Naive thymus-derived CD8-positive, alpha-beta T cell (primary cell): ENCODE measurements around the gene PAIP2B. TPM values are rescaled to one million over a fixed set of nuclear protein-coding genes. Genes with fewer than 3 reads are reported as not detected.

Experiments
- ATAC-seq, 2 donors: fragments of 150-1000 bp; cut with Tn5 transposase in 1 of 2; sonication (Bioruptor Pico), chemical (Tn5 transposase) in 1 of 2; 1 replicate in 1 of 2; 2 replicates in 1 of 2; pipeline ENCODE4 v1.10.0; 2021; ENCODE audit warnings: mild to moderate bottlenecking in 2 of 2, moderate library complexity in 2 of 2
- POLR2A ChIA-PET: fragments of 350-600 bp; sonication (Branson Sonifier 250); formaldehyde crosslinking; loops from one replicate; lab custom pipeline; 2021; ENCODE audit warnings: antibody characterized with exemption; lab: Charles Lee
- DNase-seq, 10 donors: peaks; one replicate each; pipeline versions ENCODE4 v3.0.0 to v3.0.0-alpha.2; 2020 to 2022
- H3K27ac Mint-ChIP-seq, 10 donors: one replicate each; pipeline ENCODE4 v1.8.0; 2020 to 2022; ENCODE audit warnings: mild to moderate bottlenecking in 10 of 10, mixed read lengths in 10 of 10, moderate library complexity in 4 of 10, inconsistent platforms in 1 of 10
- H3K27me3 Mint-ChIP-seq, 5 donors: one replicate each; pipeline ENCODE4 v1.8.0; 2021 to 2022; ENCODE audit warnings: mixed read lengths in 5 of 5
- H3K36me3 Mint-ChIP-seq, 3 donors: one replicate each; pipeline ENCODE4 v1.8.0; 2020 to 2022; ENCODE audit warnings: mixed read lengths in 3 of 3, mild to moderate bottlenecking in 2 of 3, inconsistent platforms in 1 of 3
- H3K4me1 Mint-ChIP-seq, 4 donors: one replicate each; pipeline ENCODE4 v1.8.0; 2021 to 2022; ENCODE audit warnings: mixed read lengths in 4 of 4
- H3K4me3 Mint-ChIP-seq, 10 donors: one replicate each; pipeline ENCODE4 v1.8.0; 2020 to 2022; ENCODE audit warnings: mild to moderate bottlenecking in 10 of 10, mixed read lengths in 10 of 10, moderate library complexity in 6 of 10, inconsistent platforms in 1 of 10
- H3K9me3 Mint-ChIP-seq, 9 donors: one replicate each; pipeline ENCODE4 v1.8.0; 2020 to 2022; ENCODE audit warnings: mixed read lengths in 9 of 9, mild to moderate bottlenecking in 3 of 9, inconsistent platforms in 1 of 9, moderate library complexity in 1 of 9
- polyA plus RNA-seq, 3 donors: library from polyadenylated mRNA; unstranded; fragments of 300-500 nt; fragmentation: Illumina TruSeq; gene quantifications; one replicate each; pipeline ENCODE4 v1.2.3, GENCODE V29; 2021
- total RNA-seq, 8 experiments: library from RNA in 2 of 8; stranded (reverse) in 2 of 8; gene quantifications; one replicate each; pipeline ENCODE4 v1.2.3 and lab custom pipeline; 2021 to 2026

PAIP2B gene
- total and polyA plus RNA-seq, 5 experiments from 2014 or later, result 1.9 to 12.2 (median 2.5) TPM

DNA sequence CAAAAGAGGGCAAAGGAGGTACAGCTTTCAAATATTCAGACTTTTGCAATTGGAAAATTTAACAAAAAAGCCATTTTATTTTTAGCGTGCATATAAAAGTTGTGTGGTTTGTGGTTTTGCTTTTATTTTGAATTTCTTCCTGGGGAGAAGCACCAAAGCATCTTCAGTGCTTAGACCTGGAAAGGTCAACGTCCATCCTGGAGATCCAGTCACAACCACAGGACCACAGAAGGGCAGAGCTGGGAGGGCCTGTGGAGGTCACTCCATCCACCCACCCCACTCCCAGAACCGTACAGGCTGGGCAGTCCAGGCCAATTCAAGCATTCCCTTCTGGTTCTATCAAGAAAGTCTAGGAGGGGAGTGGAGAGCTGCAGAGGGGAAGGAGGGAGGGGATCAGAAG, 52.7 kb downstream of the PAIP2B start:
- Mint-ChIP-seq H3K4me3 (no peak overlapping the region), H3K4me1 (peaks cover 0 to 9% (median 7%) of the 10 kb centered on the region in 4 donors), H3K9me3 (no peaks in the 10 kb centered on the region), H3K36me3 (no peaks in the 10 kb centered on the region), H3K27ac (no peak overlapping the region), H3K27me3 (peaks cover 2 to 44% (median 5%) of the 10 kb centered on the region in 5 donors)
- no peak for ATAC-seq
- POLR2A ChIA-PET, result no interaction called here
- DNase-seq, result no peak

DNA sequence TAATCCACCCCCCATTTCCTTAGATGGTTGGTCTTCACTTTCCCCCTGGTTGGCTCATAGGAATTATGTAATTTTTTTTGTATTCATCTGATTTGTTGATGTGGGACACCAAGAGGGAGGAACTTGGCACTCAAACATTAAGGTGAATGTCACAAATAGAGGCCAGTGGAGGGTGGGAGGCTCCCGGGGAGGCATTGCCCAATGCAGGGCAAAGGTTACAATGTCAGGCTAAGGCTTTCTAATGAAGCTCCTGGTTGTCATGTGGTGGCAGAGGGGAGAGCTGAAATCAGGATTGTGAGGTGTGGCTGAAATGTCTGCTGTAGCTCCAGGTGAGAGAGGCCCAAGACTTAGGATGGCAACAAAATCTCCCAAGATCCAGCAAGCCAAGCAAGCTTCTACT, 53.8 kb downstream of the PAIP2B start:
- Mint-ChIP-seq H3K4me3 (no peak overlapping the region), H3K27me3 (peaks cover 3 to 43% (median 5%) of the 10 kb centered on the region in 5 donors), H3K27ac (no peak overlapping the region), H3K4me1 (peaks cover 0 to 9% (median 7%) of the 10 kb centered on the region in 4 donors), H3K36me3 (no peaks in the 10 kb centered on the region), H3K9me3 (no peaks in the 10 kb centered on the region)
- POLR2A ChIA-PET, result no interaction called here
- ATAC-seq (no peak), DNase-seq (no peak)

DNA sequence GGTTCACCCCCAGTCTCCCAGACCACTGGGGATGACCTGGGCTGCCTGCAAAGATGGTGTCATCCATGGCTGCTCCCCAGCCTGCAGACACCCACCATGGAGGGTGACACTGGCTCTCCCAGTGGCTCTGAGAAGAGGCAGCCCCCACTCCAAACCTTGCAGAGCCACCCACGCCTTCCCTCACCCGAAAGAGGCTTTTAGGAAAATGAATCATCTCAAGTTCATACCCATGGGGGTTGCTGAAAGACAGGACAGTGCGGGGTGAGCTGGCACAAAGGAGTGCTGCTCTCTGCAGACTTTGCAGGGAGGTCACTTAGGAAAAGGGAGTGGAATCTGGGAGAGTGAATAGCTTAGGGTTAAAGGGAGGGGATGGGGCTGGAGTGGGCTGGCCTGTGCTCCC, 60.1 kb downstream of the PAIP2B start:
- Mint-ChIP-seq H3K9me3 (no peaks in the 10 kb centered on the region), H3K27me3 (peaks cover 1 to 25% (median 8%) of the 10 kb centered on the region in 5 donors), H3K27ac (no peak overlapping the region), H3K4me1 (no peaks in the 10 kb centered on the region), H3K4me3 (no peak overlapping the region), H3K36me3 (no peaks in the 10 kb centered on the region)
- DNase-seq, result no peak
- ATAC-seq, result no peak
- POLR2A ChIA-PET, result no interaction called here

DNA sequence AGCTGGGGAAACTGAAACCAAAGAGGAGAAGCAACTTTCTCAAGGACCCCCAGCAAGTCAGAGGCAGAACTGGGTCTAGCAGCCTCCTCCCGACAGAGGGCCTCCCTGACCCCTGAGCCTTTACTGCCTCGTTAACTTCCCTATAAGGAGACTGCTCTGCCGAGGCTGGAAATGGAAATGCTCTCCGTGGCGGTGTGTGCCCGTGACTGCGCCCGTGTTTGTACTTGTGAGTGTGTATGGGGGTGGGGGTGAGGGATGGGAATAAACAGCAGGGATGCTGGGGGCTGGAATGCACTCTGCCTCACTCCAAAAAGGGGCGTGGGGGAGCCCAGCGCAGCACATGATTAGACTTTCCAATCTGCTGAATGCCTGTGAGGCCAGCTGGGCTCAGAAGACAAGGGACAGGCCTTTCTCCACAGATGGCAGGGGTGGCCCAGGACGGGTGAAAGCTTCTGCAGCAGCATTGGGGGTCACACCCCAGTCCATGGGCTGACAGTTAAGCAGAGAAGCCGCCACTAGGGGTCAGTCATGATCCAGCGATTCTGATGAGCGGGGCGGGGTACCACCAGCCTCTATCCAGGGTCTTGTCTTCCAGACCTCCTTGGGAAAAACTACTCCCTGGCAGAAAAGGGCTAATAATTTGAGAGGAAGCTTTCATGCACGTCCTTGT, 69.6 kb downstream of the PAIP2B start:
- no peaks in the 10 kb centered on the region for H3K36me3 Mint-ChIP-seq
- no peak overlapping the region for H3K27ac Mint-ChIP-seq
- no peak overlapping the region for H3K4me3 Mint-ChIP-seq
- no peaks in the 10 kb centered on the region for H3K9me3 Mint-ChIP-seq
- peaks cover 3 to 8% (median 6%) of the 10 kb centered on the region in 4 donors for H3K4me1 Mint-ChIP-seq
- POLR2A ChIA-PET, result no interaction called here
- ATAC-seq (peak; percentile 82 to 92), DNase-seq (peak; percentile 33 to 74 (median 54))
- H3K27me3 Mint-ChIP-seq, result peaks cover 3 to 21% (median 14%) of the 10 kb centered on the region in 5 donors

DNA sequence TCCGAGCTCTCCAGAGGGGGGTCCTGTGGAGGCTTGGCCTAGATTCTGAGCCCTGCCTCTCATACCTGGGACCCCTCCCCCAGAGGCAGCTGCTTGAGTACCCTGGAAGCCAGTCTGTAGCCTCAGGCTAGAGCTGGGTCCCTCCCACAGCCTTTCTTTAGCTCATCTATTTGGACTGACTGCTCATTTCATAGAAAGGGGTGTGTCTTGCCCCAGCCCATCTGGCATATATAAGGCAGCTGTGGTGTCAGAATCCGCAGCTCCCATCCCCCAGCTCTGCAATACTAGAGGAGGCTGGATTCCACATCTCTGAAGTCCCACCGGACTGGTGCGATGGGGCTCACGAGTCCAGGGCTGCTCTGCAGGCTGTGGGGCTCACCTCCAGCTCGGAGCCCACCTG, 70.3 kb downstream of the PAIP2B start:
- H3K36me3 Mint-ChIP-seq, result no peaks in the 10 kb centered on the region
- H3K27me3 Mint-ChIP-seq, result peaks cover 2 to 16% (median 12%) of the 10 kb centered on the region in 5 donors
- POLR2A ChIA-PET, result interaction anchor here (0.6 kb wide), 1 partner anchor 71 kb away, joined by 3 read pairs; the partner anchor contains the start of gene PAIP2B
- H3K4me3 Mint-ChIP-seq, result no peak overlapping the region
- DNase-seq, result no peak
- no peak overlapping the region for H3K27ac Mint-ChIP-seq
- ATAC-seq, result no peak
- no peaks in the 10 kb centered on the region for H3K9me3 Mint-ChIP-seq
- H3K4me1 Mint-ChIP-seq, result peaks cover 3 to 8% (median 6%) of the 10 kb centered on the region in 4 donors

DNA sequence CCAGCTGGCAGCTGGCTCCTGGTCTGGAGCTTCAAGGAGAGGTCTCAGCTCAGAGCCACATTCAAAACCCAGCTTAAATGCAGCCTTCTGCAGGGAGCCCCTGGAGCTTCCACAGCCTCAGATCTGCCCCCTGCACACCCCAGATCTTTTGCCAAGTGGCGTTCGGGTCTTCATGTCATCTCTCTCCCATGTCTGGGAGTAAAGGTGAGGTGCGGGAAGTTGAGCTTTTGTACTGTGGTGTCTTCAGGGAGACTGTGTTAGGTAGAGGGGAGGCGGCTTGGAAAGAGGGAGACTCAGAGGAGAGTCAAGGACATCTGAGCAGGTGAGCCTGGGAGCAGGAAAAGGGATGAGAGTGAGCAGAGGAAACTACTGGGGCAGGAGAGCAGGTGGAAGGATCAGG, 71.1 kb downstream of the PAIP2B start:
- H3K36me3 Mint-ChIP-seq, result peaks cover 0 to 2% (median 0%) of the 10 kb centered on the region in 3 donors
- no peaks in the 10 kb centered on the region for H3K9me3 Mint-ChIP-seq
- H3K27me3 Mint-ChIP-seq, result peaks cover 2 to 16% (median 12%) of the 10 kb centered on the region in 5 donors
- ATAC-seq, result no peak
- DNase-seq, result no peak
- H3K4me3 Mint-ChIP-seq, result no peak overlapping the region
- H3K27ac Mint-ChIP-seq, result no peak overlapping the region
- H3K4me1 Mint-ChIP-seq, result peaks cover 3 to 8% (median 7%) of the 10 kb centered on the region in 4 donors
- POLR2A ChIA-PET, result no interaction called here

DNA sequence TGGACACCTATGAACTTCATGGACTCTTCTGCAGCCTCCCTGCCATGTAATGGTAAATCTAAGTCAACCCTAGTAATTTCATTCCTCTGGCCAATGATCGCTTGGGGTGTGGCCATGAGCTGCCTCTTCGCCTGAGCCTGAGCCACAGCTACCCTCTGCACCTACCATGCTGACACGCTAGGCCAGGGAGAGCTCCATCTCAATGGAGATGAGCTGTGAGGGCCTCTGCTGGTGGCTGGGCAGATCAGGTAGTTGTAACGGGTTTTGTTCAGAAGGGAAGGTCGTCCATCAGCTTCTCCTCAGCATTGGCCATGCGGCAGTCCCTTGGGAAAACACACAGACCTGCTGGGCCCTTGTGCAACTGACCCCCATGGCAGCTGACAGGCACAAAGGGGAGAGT, 72.1 kb downstream of the PAIP2B start:
- Mint-ChIP-seq H3K36me3 (peaks cover 0 to 12% (median 0%) of the 10 kb centered on the region in 3 donors), H3K9me3 (no peaks in the 10 kb centered on the region), H3K27ac (no peak overlapping the region), H3K27me3 (peaks cover 2 to 16% (median 12%) of the 10 kb centered on the region in 5 donors), H3K4me3 (no peak overlapping the region), H3K4me1 (peaks cover 3 to 8% (median 7%) of the 10 kb centered on the region in 4 donors)
- POLR2A ChIA-PET, result no interaction called here
- DNase-seq (no peak), ATAC-seq (no peak)

DNA sequence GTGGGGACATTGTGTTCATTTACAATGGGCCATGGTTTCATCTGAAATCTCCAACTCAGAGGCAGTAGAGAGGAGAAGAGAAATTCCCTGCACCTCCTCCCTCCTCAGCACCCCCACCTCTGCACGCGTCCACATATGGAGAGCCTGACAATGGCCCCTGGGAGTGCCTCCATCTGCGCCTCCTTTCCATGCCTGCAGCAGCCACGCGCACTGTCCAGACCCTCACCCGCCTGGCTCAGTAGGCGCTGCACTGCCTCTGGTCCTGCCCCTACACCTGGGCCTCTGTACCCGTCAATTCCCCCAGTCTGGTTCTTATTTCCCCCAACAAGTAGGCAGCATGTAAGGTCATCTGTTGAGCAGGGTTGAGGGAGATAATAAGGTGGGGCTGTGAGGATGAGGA, 72.6 kb downstream of the PAIP2B start:
- POLR2A ChIA-PET, result no interaction called here
- H3K36me3 Mint-ChIP-seq, result peaks cover 0 to 17% (median 0%) of the 10 kb centered on the region in 3 donors
- no peak overlapping the region for H3K27ac Mint-ChIP-seq
- peaks cover 3 to 8% (median 7%) of the 10 kb centered on the region in 4 donors for H3K4me1 Mint-ChIP-seq
- H3K27me3 Mint-ChIP-seq, result peaks cover 2 to 16% (median 12%) of the 10 kb centered on the region in 5 donors
- H3K9me3 Mint-ChIP-seq, result no peaks in the 10 kb centered on the region
- DNase-seq (no peak), ATAC-seq (no peak)
- H3K4me3 Mint-ChIP-seq, result no peak overlapping the region

DNA sequence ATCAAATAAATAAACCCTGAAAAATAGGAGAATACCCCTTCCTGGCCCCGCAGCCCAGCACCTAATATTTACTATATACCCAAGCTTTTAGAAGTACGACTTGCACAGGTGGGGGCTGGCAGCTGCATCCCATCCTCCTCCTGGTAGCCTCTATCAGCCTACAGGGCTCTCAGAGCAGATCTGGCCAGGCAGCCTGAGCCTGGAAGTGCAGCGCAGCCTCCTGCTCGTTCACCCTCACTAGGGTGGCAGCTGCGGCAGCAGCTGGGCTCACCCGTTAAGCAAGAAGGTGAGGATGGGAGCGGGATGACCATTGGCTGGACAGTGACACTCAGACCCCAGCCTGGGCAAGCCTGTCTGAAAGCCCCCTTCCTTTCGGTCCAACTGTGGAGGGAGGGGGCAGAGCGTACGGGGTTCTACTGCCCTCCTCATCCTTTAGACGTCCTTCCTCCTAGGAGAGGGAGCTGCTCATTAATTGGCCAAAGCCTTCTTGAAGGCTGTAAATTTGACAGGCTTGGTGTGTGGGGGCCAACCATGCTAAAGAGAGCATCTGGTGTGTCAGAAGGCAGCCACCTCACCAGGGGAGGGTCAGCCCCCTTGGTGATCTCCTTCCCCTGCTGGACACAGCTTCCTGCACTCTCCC, 73.2 kb downstream of the PAIP2B start:
- no peak overlapping the region for H3K4me3 Mint-ChIP-seq
- no peaks in the 10 kb centered on the region for H3K9me3 Mint-ChIP-seq
- peaks cover 2 to 22% (median 3%) of the 10 kb centered on the region in 3 donors for H3K36me3 Mint-ChIP-seq
- no peak for ATAC-seq
- DNase-seq, result no peak
- H3K4me1 Mint-ChIP-seq, result peaks cover 3 to 8% (median 7%) of the 10 kb centered on the region in 4 donors
- H3K27ac Mint-ChIP-seq, result no peak overlapping the region
- peaks cover 2 to 16% (median 12%) of the 10 kb centered on the region in 5 donors for H3K27me3 Mint-ChIP-seq
- POLR2A ChIA-PET, result no interaction called here

DNA sequence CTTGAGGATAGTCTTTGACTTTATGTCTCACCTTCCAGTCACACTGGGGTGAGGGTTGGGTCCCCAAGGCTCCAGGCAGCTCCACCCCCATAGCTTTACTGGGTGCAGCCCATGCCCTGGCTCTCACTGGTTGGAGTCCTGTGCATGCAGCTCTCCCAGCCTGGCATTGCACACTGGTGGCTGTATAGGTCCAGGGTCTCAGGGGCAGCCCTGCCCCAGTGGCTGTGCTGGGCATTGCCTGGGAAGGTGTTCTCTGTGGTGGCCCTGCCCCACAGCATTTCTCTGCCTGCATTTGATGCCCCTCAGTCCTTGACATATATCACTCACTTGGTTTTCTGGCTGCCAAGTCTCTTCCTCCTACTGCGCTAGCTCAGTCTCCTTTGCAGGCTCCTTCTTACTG, 75.3 kb downstream of the PAIP2B start:
- ATAC-seq, result no peak
- H3K36me3 Mint-ChIP-seq, result peaks cover 5 to 42% (median 8%) of the 10 kb centered on the region in 3 donors
- H3K27me3 Mint-ChIP-seq, result peaks cover 0 to 8% (median 4%) of the 10 kb centered on the region in 5 donors
- POLR2A ChIA-PET, result no interaction called here
- peaks cover 0 to 4% (median 0%) of the 10 kb centered on the region in 4 donors for H3K4me1 Mint-ChIP-seq
- H3K27ac Mint-ChIP-seq, result peak overlapping the region in 1 of 10 donors; percentile 3
- DNase-seq, result no peak
- H3K4me3 Mint-ChIP-seq, result no peak overlapping the region
- no peaks in the 10 kb centered on the region for H3K9me3 Mint-ChIP-seq

DNA sequence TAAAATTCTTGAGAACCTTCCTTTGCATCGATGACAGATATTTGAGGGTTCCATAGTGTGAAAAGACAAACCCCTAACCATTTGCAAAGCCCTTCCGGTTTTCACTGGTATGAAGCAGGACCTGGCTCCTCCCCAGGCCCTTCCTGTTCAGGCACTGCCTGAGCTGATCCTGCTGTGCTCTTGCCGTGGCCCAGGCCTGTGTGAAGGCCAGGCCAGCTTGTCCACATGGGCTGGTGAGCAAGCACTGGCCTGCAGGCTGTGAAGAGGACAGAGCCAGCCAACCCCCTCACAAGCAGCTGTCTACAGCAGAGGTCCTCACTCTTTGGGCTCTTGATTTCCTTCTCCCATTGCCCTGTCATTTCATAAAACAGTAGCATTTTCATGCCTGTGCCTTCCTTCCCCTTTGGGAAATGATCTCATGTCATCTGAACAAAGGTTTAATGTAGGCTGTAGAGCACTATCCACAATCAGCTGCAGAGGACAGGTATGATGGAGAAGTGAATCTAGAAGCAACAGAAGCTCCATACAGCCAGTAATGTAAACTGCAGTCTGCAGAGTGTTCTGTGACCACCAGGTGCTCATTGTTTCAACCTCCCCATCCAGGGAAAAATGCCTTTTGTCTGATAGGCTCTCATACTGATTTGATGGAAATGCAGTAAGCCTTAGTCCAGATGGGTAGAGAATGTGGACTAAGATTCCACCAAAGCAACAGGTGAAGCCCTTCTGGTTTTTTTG, 76.7 kb downstream of the PAIP2B start:
- peak overlapping the region in 7 of 10 donors; percentile 4 to 83 (median 20) for H3K27ac Mint-ChIP-seq
- ATAC-seq, result no peak
- H3K9me3 Mint-ChIP-seq, result no peaks in the 10 kb centered on the region
- DNase-seq, result no peak
- no peak overlapping the region for H3K4me3 Mint-ChIP-seq
- POLR2A ChIA-PET, result no interaction called here
- H3K4me1 Mint-ChIP-seq, result peaks cover 0 to 4% (median 2%) of the 10 kb centered on the region in 4 donors
- peaks cover 5 to 56% (median 8%) of the 10 kb centered on the region in 3 donors for H3K36me3 Mint-ChIP-seq
- H3K27me3 Mint-ChIP-seq, result peaks cover 0 to 1% (median 0%) of the 10 kb centered on the region in 5 donors

DNA sequence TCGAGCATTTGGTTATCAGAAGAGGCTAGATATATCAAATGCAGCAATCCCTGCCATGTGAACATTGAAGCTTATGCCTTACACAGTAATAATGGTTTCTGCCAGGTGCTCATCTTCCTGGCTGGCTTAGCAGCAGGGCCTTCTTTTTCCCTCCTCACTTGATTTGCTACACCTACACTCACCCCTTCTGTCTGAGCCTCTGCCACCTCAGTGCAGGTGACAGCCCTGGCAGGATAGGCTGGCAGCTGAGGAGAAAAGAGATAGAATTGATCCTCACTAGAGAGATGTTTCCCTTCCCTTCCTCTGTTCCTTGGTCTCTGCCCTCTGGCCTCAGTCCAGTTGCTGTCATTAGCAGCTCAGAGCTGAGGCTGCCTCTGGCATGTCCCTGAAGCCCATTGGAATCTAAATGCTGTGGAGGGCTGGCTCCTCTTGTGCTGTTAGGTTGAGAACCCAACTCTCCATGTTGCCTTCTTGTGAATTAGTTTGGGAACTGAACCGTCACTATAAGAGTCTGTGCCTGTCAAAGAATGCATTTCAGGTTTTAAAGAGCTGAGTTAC, 78.3 kb downstream of the PAIP2B start:
- POLR2A ChIA-PET, result no interaction called here
- DNase-seq (no peak), ATAC-seq (no peak)
- Mint-ChIP-seq H3K9me3 (no peaks in the 10 kb centered on the region), H3K4me1 (peaks cover 0 to 7% (median 5%) of the 10 kb centered on the region in 4 donors), H3K27me3 (no peaks in the 10 kb centered on the region), H3K36me3 (peaks cover 5 to 73% (median 11%) of the 10 kb centered on the region in 3 donors), H3K4me3 (no peak overlapping the region), H3K27ac (peak overlapping the region in 1 of 10 donors; percentile 60)
